OCI-LY3 (cell line): ENCODE data around the gene ZCCHC3.

ENCODE experiments used
- CTCF ChIP-seq: fragments of 200-600, 300-600 bp; sonication (generic); IDR thresholded peaks from 2 replicates; pipeline ENCODE4 v1.5.1; 2014; ENCODE audit warnings: antibody characterized with exemption, low read length, low read depth
- EZH2phosphoT487 ChIP-seq: fragments of 200-600 bp; shearing (Covaris generic); IDR thresholded peaks from 2 replicates; pipeline ENCODE4 v1.6.1; 2018; ENCODE audit warnings: antibody characterized with exemption, mixed run types, low read depth

GRCh38 chr20:330233-331149, 33.1 kb downstream of the ZCCHC3 start:
- TF ChIP-seq CTCF (peak; percentile 94), EZH2phosphoT487 (no peak)
